SK-MEL-5 (cell line): Measurements from ENCODE around the gene DNAH7. TPM values are rescaled to one million over a fixed set of nuclear protein-coding genes. Genes with fewer than 3 reads are reported as not detected.

Source experiments
- DNase-seq: peaks from one replicate; pipeline ENCODE4 v3.0.0-alpha.2; 2016; ENCODE audit warnings: low read depth, low spot score
- in situ Hi-C: cut with HindIII; loops from 2 replicates; pipeline ENCODE4 v1.10.0; 2016; ENCODE audit warnings: low sequenced_read_pairs, high pct_unique_total_duplicates, low pct_unique_long_range_greater_than_20kb
- total RNA-seq: library from RNA; depleted of rRNA; stranded (reverse); fragments of >200 nt; shearing (Covaris generic); gene quantifications from 2 replicates; pipeline ENCODE4 v1.2.3, GENCODE V29; 2014

The DNAH7 gene
- total RNA-seq, 1 experiment from 2014 or later, result 0.37 TPM

GRCh38 chr2:195848119-195848899 lies 220.3 kb downstream of the DNAH7 start:
- no peak for DNase-seq
- in situ Hi-C loops, result no loop called here

- DNase-seq, result no peak
- in situ Hi-C loops, result no loop called here
Observed at GRCh38 chr2:195842932-195843331, 225.7 kb downstream of the DNAH7 start.

- in situ Hi-C loops, result no loop called here
- no peak for DNase-seq
Observed at GRCh38 chr2:195838002-195838401, 230.6 kb downstream of the DNAH7 start.

- DNase-seq, result no peak
- in situ Hi-C loops, result no loop called here
Observed at GRCh38 chr2:195836002-195836401, 232.6 kb downstream of the DNAH7 start.

- DNase-seq, result no peak
- in situ Hi-C loops, result no loop called here
Observed at GRCh38 chr2:195834836-195835235, 233.8 kb downstream of the DNAH7 start.

GRCh38 chr2:195830968-195831950 lies 237.4 kb downstream of the DNAH7 start:
- no peak for DNase-seq
- in situ Hi-C loops, result no loop called here

GRCh38 chr2:195824478-195824877 lies 244.2 kb downstream of the DNAH7 start:
- in situ Hi-C loops, result no loop called here
- no peak for DNase-seq

GRCh38 chr2:195823206-195823605 lies 245.4 kb downstream of the DNAH7 start:
- DNase-seq, result no peak
- in situ Hi-C loops, result no loop called here

- no peak for DNase-seq
- in situ Hi-C loops, result no loop called here
Observed at GRCh38 chr2:195821566-195821932, 247.1 kb downstream of the DNAH7 start.

GRCh38 chr2:195820867-195821565 lies 247.6 kb downstream of the DNAH7 start:
- in situ Hi-C loops, result no loop called here
- DNase-seq, result no peak

- no peak for DNase-seq
- in situ Hi-C loops, result no loop called here
Observed at GRCh38 chr2:195820373-195820772, 248.3 kb downstream of the DNAH7 start.

- in situ Hi-C loops, result no loop called here
- DNase-seq, result no peak
Observed at GRCh38 chr2:195819276-195819675, 249.4 kb downstream of the DNAH7 start.

GRCh38 chr2:195818526-195818925 lies 250.1 kb downstream of the DNAH7 start:
- in situ Hi-C loops, result no loop called here
- DNase-seq, result no peak

- in situ Hi-C loops, result no loop called here
- DNase-seq, result no peak
Observed at GRCh38 chr2:195818106-195818505, 250.5 kb downstream of the DNAH7 start.

- DNase-seq, result no peak
Observed at GRCh38 chr2:195815083-195815482, 253.6 kb downstream of the DNAH7 start.

GRCh38 chr2:195813421-195813820 lies 255.2 kb downstream of the DNAH7 start:
- in situ Hi-C loops, result no loop called here

More at GRCh38 chr2:195815083-195815482, 253.6 kb downstream of the DNAH7 start:
- in situ Hi-C loops, result no loop called here

GRCh38 chr2:195810340-195811098 lies 258.1 kb downstream of the DNAH7 start:
- no peak for DNase-seq
- in situ Hi-C loops, result no loop called here

More at GRCh38 chr2:195813421-195813820, 255.2 kb downstream of the DNAH7 start:
- DNase-seq, result no peak
